Medulla oblongata (tissue), 1 donor: ENCODE data around the gene NRXN2.
"Not testable (repeated sequence)": the region's sequence is repeated elsewhere in the genome, so short reads cannot be mapped to it uniquely, and the experiment has no call there.

Experiments used
- DNase-seq: peaks from one replicate; pipeline ENCODE4 v3.0.0-alpha.2; 2015; ENCODE audit errors: extremely low spot score

NRXN2 gene

GRCh38 chr11:64566042-64566914, 156.7 kb downstream of the NRXN2 start:
- DNase-seq = peak; percentile 69

- no peak for DNase-seq
Observed at GRCh38 chr11:64564947-64565889, 157.8 kb downstream of the NRXN2 start.

- DNase-seq = no peak
Observed at GRCh38 chr11:64564419-64564818, 158.6 kb downstream of the NRXN2 start.

- no peak for DNase-seq
Observed at GRCh38 chr11:64563966-64564365, 159.0 kb downstream of the NRXN2 start.

- DNase-seq = no peak
Observed at GRCh38 chr11:64562723-64563351, 160.2 kb downstream of the NRXN2 start.

- no peak for DNase-seq
Observed at GRCh38 chr11:64561984-64562722, 160.8 kb downstream of the NRXN2 start.

GRCh38 chr11:64561429-64561828, 161.6 kb downstream of the NRXN2 start:
- not testable (repeated sequence) for DNase-seq

- no peak for DNase-seq
Observed at GRCh38 chr11:64560941-64561340, 162.1 kb downstream of the NRXN2 start.

- DNase-seq = no peak
Observed at GRCh38 chr11:64560139-64560771, 162.7 kb downstream of the NRXN2 start.

GRCh38 chr11:64559351-64560138, 163.5 kb downstream of the NRXN2 start:
- DNase-seq = no peak

GRCh38 chr11:64558869-64559268, 164.1 kb downstream of the NRXN2 start:
- DNase-seq = no peak

- DNase-seq = no peak
Observed at GRCh38 chr11:64558065-64558745, 164.8 kb downstream of the NRXN2 start.

- DNase-seq = no peak
Observed at GRCh38 chr11:64556721-64557250, 166.2 kb downstream of the NRXN2 start.
